GM21786 (cell line): Measurements from ENCODE around the gene STK4.
"Not testable (repeated sequence)": the region's sequence is repeated elsewhere in the genome, so short reads cannot be mapped to it uniquely, and the experiment has no call there.

Source experiments
- ATAC-seq: cut with Tn5 transposase; IDR thresholded peaks from one replicate; pipeline ENCODE4 v1.9.1; 2021; ENCODE audit not compliant: unreplicated experiment

Gene STK4

DNA sequence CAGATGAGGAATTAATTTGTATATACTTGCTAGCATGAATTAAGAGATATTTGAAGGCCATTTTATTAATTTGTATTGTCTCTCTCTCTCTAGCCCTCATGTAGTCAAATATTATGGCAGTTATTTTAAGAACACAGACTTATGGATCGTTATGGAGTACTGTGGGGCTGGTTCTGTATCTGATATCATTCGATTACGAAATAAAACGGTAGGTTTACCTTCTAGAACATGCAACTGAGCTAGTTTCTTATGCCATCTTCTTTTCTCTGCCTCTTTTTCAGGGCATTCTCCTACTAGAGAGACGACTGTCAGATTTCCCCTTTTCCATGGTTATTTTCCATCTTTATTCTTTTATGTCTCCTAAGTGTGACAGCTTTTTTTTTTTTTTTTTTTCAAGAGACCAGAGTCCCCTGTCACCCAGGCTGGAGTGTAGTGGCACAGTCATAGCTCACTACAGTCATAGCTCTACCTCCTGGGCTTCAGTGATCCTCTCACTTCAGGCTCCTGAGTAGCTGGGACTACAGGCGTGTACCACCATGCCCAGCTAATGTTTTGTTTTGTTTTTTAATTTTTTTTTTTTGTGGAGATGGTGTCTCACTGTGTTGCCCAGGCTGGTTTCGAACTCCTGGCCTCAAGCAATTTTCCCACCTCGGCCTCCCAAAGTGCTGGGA is 15.6 kb downstream of the STK4 start:
- no peak for ATAC-seq

DNA sequence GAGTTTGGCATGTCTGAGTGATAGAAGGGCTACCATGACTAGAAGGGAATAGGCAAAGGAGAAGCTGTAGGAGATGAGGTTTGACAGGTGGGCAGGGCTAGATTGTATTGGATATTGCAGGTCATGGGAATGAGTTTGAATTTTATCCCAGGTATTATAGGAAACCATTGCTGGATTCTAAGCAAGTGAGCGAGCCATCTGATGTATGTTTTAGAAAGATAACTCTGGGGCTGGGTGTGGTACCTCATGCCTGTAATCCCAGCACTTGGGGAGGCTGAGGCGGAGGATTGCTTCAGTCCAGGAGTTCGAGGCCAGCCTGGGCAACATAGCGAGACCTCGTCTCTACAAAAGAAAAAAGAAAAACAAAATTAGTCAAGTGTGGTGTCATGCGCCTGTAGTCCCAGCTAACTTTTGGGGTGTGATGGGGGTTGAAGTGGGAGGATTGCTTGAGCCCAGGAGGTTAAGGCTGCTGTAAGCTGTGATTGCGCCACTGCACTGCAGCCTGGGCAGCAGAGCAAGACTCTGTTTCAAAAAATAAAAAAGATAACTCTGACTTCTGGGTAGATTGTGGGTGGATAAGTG is 16.9 kb downstream of the STK4 start:
- no peak for ATAC-seq

DNA sequence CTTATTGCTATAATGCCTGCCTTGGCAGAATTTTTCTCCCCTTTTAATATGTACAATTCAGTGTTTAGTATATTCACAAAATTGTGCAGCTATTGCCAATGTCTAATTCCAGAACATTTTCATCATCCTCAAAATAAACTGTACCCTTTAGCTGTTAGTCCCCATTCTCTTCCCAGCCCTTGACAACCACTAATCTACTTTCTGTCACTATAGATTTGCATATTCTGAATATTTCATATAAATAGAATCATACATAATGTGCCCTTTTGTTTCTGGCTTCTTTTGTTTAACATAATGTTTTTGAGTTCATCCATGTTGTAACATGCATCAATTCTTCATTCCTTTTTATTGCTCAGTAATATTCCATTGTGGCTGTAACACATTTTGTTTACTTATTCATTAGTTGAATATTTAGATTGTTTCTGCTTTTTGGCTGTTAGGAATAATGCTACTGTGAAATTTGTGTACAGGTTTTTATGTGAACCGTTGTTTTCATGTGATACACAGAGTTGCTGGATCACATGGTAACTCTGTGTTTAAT is 22.4 kb downstream of the STK4 start:
- ATAC-seq, result no peak

DNA sequence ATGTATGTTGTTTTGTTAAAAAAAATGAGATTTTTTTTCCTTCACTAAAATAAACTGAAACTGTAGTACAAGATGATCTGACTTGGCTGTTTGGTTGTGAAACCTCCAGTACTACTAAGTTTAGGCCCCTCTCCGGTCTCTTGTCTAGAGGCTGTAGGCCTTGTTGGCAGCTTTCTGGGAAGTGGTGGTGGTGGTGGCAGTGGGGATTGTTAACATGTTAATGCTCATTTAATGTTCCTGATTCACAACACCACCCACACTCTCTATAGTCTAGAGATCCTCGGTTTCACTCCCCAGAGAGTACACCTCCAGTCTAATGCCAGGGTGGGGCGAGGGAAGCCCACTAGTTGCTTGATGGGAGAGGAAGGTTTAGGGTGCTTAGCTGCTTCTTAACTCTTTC is 24.1 kb downstream of the STK4 start:
- peak; percentile 42 for ATAC-seq

DNA sequence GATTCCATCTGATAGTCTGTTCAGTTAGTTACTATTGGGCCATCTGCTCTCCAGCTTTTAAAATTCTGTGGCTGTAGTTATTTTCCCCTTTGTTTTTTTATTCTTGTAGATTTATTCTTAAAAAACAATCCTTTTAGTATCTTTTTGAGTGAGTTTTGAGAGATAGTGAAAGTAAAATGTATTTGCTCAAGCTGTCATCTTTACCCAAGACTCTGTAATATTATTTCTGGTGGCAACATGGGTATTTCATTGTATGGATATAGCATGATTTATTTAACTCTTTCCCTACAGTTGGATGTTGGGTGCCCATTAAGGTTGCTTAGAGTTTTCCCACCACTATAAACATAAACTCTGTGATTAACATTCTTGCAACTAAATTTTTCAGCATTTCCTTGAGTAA is 24.6 kb downstream of the STK4 start:
- no peak for ATAC-seq

DNA sequence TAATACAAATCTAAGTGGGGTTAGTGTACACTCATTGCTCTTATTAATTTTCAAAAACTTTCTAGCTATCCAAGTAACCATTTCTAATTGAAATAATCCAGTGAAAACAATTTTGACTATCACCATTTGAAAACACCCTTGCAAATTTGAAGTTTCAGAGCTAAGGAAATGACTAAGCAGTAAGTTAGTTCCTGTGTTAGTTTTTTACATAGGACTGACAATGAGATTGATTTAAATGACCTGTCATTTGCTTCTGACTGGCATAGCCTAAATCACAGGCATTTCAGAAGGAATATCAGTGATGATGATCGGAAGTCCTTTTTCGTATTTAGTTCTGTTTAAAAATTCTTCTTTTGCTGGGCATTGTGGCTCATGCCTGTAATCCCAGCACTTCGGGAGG is 27.0 kb downstream of the STK4 start:
- ATAC-seq, result no peak

DNA sequence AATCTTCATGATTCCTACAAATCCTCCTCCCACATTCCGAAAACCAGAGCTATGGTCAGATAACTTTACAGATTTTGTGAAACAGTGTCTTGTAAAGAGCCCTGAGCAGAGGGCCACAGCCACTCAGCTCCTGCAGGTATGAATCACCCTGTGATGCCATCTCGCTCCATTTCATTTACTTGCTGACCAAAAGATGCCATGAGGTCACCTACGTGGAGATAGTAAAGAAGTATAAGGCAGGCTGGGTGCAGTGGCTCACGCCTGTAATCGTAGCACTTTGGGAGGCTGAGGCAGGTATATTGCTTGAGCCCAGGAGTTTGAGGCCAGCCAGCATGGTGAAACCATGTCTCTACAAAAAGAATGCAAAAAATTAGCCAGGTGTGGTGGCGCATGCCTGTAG is 30.9 kb downstream of the STK4 start:
- ATAC-seq, result no peak

DNA sequence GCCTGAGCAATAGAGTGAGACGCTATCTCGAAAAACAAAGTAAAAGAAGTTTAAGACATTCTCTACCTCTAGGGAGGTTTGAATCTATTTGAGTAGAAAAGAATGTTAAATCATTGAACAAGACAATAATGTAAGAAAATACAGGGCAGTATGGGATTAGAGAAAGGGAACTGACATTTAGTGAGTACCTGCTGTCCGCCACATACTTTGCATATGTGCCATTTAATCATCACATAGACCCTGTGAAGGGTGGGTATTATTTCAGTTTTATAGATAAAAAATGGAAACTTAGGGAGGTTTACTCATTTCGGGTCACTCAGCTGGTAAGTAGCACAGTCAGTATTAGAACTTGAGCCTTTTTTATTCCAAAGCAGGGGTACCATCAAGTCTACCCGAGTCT is 31.4 kb downstream of the STK4 start:
- no peak for ATAC-seq

DNA sequence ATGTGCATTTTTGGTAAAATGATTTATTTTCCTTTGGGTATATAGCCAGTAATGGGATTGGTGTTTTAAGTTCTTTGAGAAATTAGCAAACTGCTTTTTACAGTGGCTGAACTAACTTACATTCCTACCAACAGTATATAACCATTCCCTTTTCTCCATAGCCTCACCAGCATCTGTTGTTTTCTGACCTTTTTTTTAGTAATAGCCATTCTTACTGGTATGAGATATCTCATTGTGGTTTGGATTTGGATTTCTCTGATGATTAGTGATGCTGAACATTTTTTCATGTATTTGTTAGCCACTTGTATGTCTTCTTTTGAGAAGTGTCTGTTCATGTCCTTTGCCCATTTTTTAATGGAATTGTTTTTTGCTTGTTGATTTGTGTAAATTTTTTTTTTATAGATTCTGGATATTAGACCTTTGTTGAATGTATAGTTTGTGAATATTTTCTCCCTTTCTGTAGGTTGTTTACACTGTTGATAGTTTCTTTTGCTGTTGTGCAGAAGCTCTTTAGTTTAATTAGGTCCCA is 42.3 kb downstream of the STK4 start:
- ATAC-seq, result no peak

DNA sequence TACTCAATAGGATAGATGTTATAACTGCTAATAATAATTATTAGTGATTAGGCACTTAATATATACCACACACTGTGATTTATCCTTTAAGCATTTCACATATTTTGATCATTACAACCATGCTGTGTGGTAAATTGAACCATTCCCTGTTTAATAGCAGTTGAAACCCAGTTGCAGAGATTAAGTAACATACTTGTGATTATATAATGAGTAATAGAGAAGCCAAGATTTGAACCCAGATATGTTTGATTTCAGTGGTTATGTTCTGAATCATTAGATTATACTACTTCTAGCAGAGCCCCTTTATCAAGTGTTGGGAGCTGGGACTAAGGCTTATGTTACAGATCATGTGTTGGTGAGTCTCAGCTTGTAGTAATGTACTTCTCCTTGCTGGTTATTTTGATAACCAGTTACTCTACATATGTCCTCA is 44.1 kb downstream of the STK4 start:
- ATAC-seq, result no peak

DNA sequence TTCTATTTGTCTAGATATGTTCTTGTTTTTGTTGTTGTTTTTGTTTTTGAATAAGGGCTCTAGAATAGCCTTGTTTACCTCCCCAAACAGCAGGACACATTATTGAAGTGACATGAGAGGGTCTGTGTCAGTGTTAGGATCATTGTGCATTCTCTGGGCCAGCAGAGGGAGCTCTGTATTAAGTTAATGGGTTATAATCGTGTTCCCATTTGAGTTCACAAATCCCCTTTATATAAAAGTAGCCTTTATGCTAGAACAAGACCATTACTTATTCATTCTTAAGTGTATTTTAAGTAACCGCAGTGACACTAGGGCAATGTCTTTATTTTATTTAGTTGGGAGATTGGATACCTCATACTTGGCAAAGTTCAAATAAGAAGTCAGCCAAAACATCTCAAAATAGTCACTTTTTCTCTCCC is 44.8 kb downstream of the STK4 start:
- no peak for ATAC-seq

DNA sequence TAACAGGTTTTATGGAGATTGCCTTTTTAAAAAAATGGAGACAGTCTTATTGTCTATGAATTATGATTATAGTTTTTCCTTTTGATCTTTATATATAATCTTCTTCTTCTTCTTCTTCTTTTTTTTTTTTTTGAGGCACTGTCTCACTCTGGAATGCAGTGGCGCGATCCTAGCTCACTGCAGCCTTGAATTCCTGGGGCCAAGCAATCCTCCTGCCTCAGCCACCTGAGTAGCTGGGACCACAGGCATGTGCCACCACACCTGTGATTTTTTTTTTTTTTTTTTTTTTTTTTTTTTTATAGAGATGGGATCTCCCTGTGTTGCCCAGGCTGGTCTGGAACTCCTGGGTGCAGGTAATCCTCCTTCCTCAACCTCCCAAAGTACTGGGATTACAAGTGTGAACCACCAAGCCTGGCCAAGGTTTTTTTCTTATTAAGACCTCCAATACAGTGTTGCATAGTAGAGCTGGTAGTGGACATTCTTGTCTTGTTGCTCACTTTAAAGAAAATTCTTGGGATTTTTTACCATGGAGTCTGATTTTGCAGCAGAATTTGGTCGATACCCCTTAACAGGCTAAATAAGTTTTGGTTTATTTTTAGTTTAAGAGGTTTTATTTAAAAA is 46.5 kb downstream of the STK4 start:
- ATAC-seq, result no peak

DNA sequence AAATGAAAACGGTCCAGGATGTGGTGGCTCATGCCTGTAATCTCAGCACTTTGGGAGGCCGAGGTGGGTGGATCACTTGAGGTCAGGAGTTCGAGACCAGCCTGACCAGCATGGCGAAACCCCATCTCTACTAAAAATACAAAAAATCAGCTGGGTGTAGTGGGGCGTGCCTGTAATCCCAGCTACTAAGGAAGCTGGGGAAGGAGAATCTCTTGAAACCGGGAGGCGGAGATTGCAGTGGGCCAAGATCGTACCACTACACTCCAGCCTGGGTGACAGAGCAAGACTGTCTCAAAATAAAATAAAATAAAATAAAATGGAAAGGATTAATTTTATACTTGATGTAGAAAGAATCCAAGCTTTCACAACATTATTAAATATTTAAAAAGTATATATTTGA is 47.8 kb downstream of the STK4 start:
- not testable (repeated sequence) for ATAC-seq

DNA sequence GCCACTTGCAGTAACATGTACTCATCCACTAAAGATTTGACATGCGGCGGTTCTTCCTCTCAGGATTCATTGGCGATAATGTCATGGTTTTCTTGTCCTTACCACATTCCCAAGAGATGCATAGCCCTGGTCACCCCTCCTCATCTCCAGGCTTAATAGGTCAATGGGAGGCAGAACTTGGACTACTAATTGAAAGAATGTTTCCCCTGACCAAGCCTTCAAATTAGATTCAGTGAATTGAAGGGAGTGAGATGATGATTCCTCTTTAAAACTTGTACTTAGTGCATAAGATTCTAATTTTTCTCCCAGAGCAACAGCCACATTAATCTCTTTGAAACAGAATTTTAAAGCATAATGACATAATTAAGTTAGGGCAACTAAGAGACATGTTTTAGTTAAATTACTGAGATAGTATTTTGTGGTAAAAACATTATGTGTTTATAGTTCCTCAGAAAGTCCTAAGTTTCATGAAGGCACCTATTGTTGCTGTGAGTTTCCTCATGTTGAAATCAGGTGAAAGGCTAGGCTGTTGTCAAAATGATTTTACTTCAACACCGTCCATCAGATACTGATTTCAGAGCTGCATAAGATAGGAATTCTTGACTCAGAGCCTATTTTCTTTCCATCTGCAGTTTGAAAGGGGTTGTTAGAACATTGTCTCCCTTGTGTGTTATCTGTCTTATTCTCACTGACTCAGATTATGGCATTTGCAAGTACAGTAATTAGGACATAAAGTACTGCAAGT is 48.5 kb downstream of the STK4 start:
- ATAC-seq, result no peak

DNA sequence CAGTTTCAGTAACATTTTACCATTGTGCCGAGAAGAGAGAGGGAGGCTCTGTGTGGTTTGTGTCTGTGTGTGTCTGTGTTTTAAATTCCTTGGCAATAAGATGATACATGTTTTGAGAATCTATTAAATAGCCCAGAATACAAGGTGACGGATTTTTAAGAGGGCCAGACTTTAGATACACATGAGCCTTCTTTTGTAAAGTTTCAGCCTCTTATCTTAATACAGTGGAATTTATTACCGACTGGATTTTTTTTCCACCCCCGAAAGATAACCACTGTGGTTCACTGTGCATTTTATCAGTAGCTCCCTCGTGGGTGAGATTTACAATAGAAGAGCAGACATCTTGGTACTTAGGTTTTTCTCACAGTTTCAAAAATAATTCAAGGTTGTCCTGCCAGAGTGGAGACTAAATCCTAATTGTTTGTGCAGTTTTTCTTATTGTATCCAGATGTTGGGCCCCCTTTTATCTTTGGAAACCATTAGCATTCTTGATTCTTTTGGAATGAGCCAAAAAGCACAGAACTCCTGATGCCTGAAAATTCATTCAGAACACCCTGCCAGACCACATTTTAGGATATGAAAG is 49.9 kb downstream of the STK4 start:
- ATAC-seq, result no peak

DNA sequence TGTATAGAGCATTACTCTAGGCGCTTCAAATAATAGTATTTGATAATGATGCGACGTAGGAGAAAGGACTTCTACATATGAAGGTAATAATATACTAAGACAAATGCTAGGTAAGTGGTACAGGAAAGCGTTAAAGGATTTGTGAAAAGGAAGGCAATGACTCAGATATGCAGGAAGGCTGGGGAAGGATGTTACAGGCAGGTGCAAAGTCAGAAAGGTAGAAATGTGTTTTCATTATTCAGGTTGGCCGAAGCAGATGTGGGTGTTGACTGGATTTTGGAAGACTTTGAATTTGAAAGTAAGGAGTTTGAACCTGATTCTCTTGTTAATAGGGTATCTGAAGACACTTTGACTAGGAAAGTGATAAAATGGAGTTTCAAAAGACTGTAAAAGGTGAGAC is 51.0 kb downstream of the STK4 start:
- ATAC-seq, result no peak

DNA sequence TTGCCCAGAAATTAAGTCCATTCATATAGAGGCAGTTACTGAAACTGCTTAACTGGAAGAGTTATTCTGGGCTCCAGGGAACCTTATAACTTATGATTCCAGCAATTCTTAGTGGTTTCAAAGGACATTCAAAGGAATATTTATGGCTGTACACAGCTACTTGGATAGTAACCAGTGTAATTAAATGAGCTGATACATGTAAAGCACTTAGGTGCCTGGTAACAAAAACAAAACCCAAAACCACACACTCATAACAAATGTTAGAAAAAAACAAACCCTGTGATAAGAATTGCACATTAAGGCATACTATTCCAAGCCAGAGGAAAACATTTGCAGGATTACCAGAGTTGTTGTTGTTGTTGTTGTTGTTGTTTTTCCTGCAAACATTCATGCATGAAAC is 51.5 kb downstream of the STK4 start:
- no peak for ATAC-seq

DNA sequence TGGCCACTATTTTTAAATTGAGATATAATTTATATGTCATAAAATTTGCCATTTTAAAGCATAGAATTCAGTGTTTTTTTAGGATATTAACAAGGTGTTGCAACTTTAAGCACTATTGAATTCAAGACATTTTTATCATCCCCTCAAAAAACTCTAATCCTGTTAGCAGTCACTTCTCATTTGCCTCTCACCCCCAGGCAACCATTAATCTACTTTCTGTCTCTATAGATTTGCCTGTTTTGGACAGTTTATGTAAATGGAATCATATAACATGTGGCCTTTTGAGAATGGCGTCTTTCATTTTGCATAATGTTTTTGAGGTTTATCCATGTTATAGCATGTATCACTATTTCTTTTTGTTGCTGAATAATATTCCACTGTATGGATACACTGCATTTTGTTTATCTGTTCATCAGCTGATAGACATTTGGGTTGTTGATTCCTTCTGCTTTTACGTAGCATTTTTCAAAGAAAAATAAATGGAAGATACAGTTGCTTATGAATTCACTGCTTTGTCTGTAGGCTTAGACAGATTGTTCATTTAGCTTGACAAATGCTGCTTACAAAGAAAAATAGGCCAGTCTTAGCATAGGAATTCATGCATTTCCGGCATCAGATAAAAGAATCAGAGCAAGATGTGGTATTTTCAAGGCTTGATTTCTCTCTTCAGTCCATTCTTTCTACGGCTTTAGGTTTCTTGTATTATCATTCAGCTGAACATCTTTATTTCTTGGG is 52.9 kb downstream of the STK4 start:
- no peak for ATAC-seq

DNA sequence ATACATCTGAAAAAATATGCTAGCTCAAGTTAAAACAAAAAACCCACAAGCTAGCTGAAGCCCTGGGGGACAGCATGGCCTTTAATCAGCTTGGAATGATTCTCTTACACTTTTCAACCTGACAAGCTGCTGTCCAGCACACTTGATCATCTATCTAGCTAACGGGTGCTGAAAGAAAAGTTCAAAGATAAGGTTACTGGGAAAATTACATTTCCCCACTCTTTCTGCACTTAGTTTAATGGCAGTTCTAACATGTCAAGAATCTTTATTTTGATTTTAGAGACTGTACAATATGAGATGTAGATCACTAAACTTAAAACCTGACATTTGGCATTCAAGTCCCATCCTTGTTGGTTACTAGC is 53.4 kb downstream of the STK4 start:
- ATAC-seq, result no peak

DNA sequence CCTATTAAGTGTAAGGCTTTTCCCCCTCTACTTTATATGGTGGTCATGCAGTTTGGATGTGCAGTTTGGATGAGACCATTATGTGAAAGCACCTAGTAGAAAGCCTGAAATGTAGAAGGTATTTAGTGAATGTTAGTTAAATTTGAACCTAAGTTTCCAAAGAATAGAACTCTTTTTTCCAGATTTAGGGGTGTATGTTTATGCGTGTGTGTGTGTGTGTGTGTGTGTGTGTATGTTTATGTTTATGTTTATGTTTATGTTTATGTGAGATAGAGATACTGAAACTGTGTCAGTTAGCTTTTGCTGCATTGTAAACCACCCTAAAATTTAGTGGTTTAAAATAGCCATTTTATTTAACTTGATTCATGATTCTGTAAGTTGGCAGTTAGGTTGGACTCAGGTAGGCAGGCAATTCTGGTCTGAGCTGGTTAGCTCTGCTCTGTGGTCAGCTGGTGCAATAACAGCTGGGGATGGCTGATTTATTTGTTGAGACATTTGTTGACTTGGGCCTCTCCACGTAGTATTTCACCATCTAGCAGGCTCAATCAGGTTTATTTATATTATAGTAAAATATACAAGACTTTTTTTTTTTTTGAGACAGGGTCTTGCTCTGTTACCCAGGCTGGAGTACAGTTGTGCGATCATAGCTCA is 54.0 kb downstream of the STK4 start:
- no peak for ATAC-seq
